AG04450 (cell line): ENCODE data around the gene ECSCR. TPM values are rescaled to one million over a fixed set of nuclear protein-coding genes. Genes with fewer than 3 reads are reported as not detected.

Experiments used
- CTCF ChIA-PET: fragments of 300-600, 350-600 bp; formaldehyde crosslinking; extraction: SDS; loops from one replicate; lab custom pipeline; 2022; ENCODE audit warnings: antibody characterized with exemption, inconsistent platforms; lab: Charles Lee
- POLR2A ChIA-PET: fragments of 350-600 bp; formaldehyde crosslinking; extraction: SDS; loops from one replicate; lab custom pipeline; 2021; ENCODE audit warnings: antibody characterized with exemption, inconsistent platforms; lab: Yijun Ruan, JAX
- DNase-seq: peaks from one replicate; pipeline ENCODE4 v3.0.0-alpha.2; 2011; ENCODE audit warnings: low read depth, low spot score
- H3K27ac ChIP-seq: one replicate; pipeline ENCODE4 v1.5.1; 2012; ENCODE audit warnings: low read depth, low read length, control low read depth
- H3K27me3 ChIP-seq: one replicate; pipeline ENCODE4 v1.6.0; 2012; ENCODE audit warnings: low read length; ENCODE audit not compliant: control insufficient read depth, insufficient read depth
- H3K4me3 ChIP-seq: 2 replicates; pipeline ENCODE4 v1.5.1; 2011; ENCODE audit warnings: mild to moderate bottlenecking, low read depth, low read length, control low read depth
- H3K9me3 ChIP-seq: 2 replicates; pipeline ENCODE4 v1.5.1; 2012; ENCODE audit warnings: low read length; ENCODE audit not compliant: control insufficient read depth, insufficient read depth
- CTCF ChIP-seq: IDR thresholded peaks from 2 replicates; pipeline ENCODE4 v1.5.1; 2011; ENCODE audit warnings: low read depth, low read length, control low read depth, inconsistent platforms
- polyA plus RNA-seq: library from polyadenylated mRNA; depleted of rRNA; stranded (reverse); fragments of >200 nt; gene quantifications from 2 replicates; pipeline ENCODE4 v1.2.3, GENCODE V29; 2011

Gene ECSCR
- polyA plus RNA-seq, 1 experiment = 0.82 TPM

- Histone ChIP-seq H3K27me3 (no peaks in the 10 kb centered on the region), H3K4me3 (no peak overlapping the region), H3K9me3 (no peaks in the 10 kb centered on the region), H3K27ac (no peak overlapping the region)
- DNase-seq = peak; percentile 51
- CTCF ChIA-PET = interaction anchor here (0.6 to 9.0 kb wide), 2 partner anchors 8 to 97 kb away, joined by 3 to 231 read pairs; no protein-coding TSS in a partner anchor
- TF ChIP-seq CTCF = no peak
- POLR2A ChIA-PET = no interaction called here
Measured at GRCh38 chr5:139417214-139417613, 45.3 kb downstream of the ECSCR start.

- Histone ChIP-seq H3K27me3 (no peaks in the 10 kb centered on the region), H3K27ac (no peak overlapping the region), H3K4me3 (no peak overlapping the region), H3K9me3 (no peaks in the 10 kb centered on the region)
- no peak for DNase-seq
- ChIA-PET CTCF (interaction anchor here (0.6 kb wide), 1 partner anchor 8 kb away, joined by 3 read pairs; no protein-coding TSS in a partner anchor), POLR2A (no interaction called here)
- no peak for TF ChIP-seq CTCF
Measured at GRCh38 chr5:139416651-139417050, 45.9 kb downstream of the ECSCR start.

- ChIA-PET CTCF (interaction anchor here (0.5 to 0.8 kb wide), 2 partner anchors 9 to 440 kb away, joined by 3 to 6 read pairs; no protein-coding TSS in a partner anchor), POLR2A (no interaction called here)
- Histone ChIP-seq H3K9me3 (no peaks in the 10 kb centered on the region), H3K27ac (no peak overlapping the region), H3K4me3 (no peak overlapping the region), H3K27me3 (no peaks in the 10 kb centered on the region)
- no peak for DNase-seq
- no peak for TF ChIP-seq CTCF
Measured at GRCh38 chr5:139415869-139416268, 46.7 kb downstream of the ECSCR start.

GRCh38 chr5:139415221-139415861 lies 47.2 kb downstream of the ECSCR start:
- Histone ChIP-seq H3K27ac (no peak overlapping the region), H3K4me3 (no peak overlapping the region)

More at GRCh38 chr5:139415221-139415861, 47.2 kb downstream of the ECSCR start:
- no peaks in the 10 kb centered on the region for H3K9me3 ChIP-seq
- no peak for TF ChIP-seq CTCF
- ChIA-PET POLR2A (no interaction called here), CTCF (interaction anchor here (0.5 to 0.8 kb wide), 2 partner anchors 9 to 439 kb away, joined by 3 to 6 read pairs; no protein-coding TSS in a partner anchor)
- no peaks in the 10 kb centered on the region for H3K27me3 ChIP-seq
- no peak for DNase-seq
